H9 (cell line): ENCODE measurements around the gene CHD6. TPM values are rescaled to one million over a fixed set of nuclear protein-coding genes. Genes with fewer than 3 reads are reported as not detected.

ENCODE experiments used
- DNase-seq: peaks from one replicate; pipeline ENCODE4 v3.0.0-alpha.2; 2017
- H2AFZ ChIP-seq: one replicate; pipeline ENCODE4 v1.6.1; 2013; ENCODE audit warnings: mild to moderate bottlenecking, low read length, control low read depth, moderate library complexity
- H2AK5ac ChIP-seq: 2 replicates; pipeline ENCODE4 v1.6.1; 2013; ENCODE audit warnings: low read length, control low read depth, mixed read lengths; ENCODE audit not compliant: insufficient read length
- H2BK120ac ChIP-seq: one replicate; pipeline ENCODE4 v1.6.1; 2013; ENCODE audit warnings: low read depth, mild to moderate bottlenecking, low read length, control low read depth, inconsistent platforms; ENCODE audit not compliant: poor library complexity, severe bottlenecking
- H2BK12ac ChIP-seq: 2 replicates; pipeline ENCODE4 v1.6.1; 2013; ENCODE audit warnings: low read length, control low read depth, mixed read lengths, low read depth; ENCODE audit not compliant: insufficient read length
- H2BK15ac ChIP-seq: 2 replicates; pipeline ENCODE4 v1.6.1; 2013; ENCODE audit warnings: low read depth, low read length, control low read depth
- H2BK20ac ChIP-seq: one replicate; pipeline ENCODE4 v1.6.1; 2013; ENCODE audit warnings: low read depth, mild to moderate bottlenecking, low read length, control low read depth, inconsistent platforms; ENCODE audit not compliant: poor library complexity, severe bottlenecking
- H2BK5ac ChIP-seq: 2 replicates; pipeline ENCODE4 v1.6.1; 2013; ENCODE audit warnings: low read length, control low read depth, mixed read lengths; ENCODE audit not compliant: insufficient read length
- H3K14ac ChIP-seq: 2 replicates; pipeline ENCODE4 v1.6.1; 2013; ENCODE audit warnings: low read length, control low read depth; ENCODE audit not compliant: insufficient read depth
- H3K18ac ChIP-seq: 2 replicates; pipeline ENCODE4 v1.6.1; 2013; ENCODE audit warnings: low read depth, mild to moderate bottlenecking, mixed read lengths, low read length, control low read depth; ENCODE audit not compliant: insufficient read length
- H3K23ac ChIP-seq: 2 replicates; pipeline ENCODE4 v1.6.1; 2013; ENCODE audit warnings: low read length, control low read depth, mixed read lengths, low read depth; ENCODE audit not compliant: insufficient read length
- H3K23me2 ChIP-seq: 2 replicates; pipeline ENCODE4 v1.6.1; 2013; ENCODE audit warnings: low read depth, mild to moderate bottlenecking, mixed read lengths, low read length, control low read depth; ENCODE audit not compliant: insufficient read length, poor library complexity, severe bottlenecking
- H3K27ac ChIP-seq: 2 replicates; pipeline ENCODE4 v1.5.1; 2013; ENCODE audit warnings: low read length, control low read depth, mixed read lengths, low read depth; ENCODE audit not compliant: insufficient read length
- H3K27me3 ChIP-seq: 2 replicates; pipeline ENCODE4 v1.6.1; 2013; ENCODE audit warnings: low read length, control low read depth, inconsistent platforms; ENCODE audit not compliant: insufficient read depth
- H3K4ac ChIP-seq: 2 replicates; pipeline ENCODE4 v1.6.1; 2013; ENCODE audit warnings: low read depth, mild to moderate bottlenecking, control low read depth, inconsistent platforms, low read length, moderate library complexity
- H3K4me1 ChIP-seq: 2 replicates; pipeline ENCODE4 v1.6.1; 2013; ENCODE audit warnings: low read length, control low read depth, inconsistent platforms; ENCODE audit not compliant: insufficient read depth
- H3K4me2 ChIP-seq: 2 replicates; pipeline ENCODE4 v1.6.1; 2013; ENCODE audit warnings: low read length, control low read depth, mixed read lengths; ENCODE audit not compliant: insufficient read length, insufficient read depth
- H3K56ac ChIP-seq: 2 replicates; pipeline ENCODE4 v1.6.1; 2013; ENCODE audit warnings: low read depth, mild to moderate bottlenecking, mixed read lengths, low read length, control low read depth; ENCODE audit not compliant: insufficient read length
- H3K79me1 ChIP-seq: 2 replicates; pipeline ENCODE4 v1.6.1; 2013; ENCODE audit warnings: low read depth, mild to moderate bottlenecking, moderate library complexity, low read length, control low read depth, inconsistent platforms; ENCODE audit not compliant: insufficient read depth, poor library complexity, severe bottlenecking
- H3K79me2 ChIP-seq: 2 replicates; pipeline ENCODE4 v1.6.1; 2013; ENCODE audit warnings: low read length, control low read depth, inconsistent platforms; ENCODE audit not compliant: insufficient read depth
- H3K9ac ChIP-seq: 2 replicates; pipeline ENCODE4 v1.6.1; 2013; ENCODE audit warnings: low read length, control low read depth, mixed read lengths; ENCODE audit not compliant: insufficient read length; ENCODE audit errors: extremely low read depth
- H3K9me3 ChIP-seq: one replicate; pipeline ENCODE4 v1.6.1; 2013; ENCODE audit warnings: low read depth, low read length, inconsistent platforms; ENCODE audit not compliant: control insufficient read depth
- H3T11ph ChIP-seq: one replicate; pipeline ENCODE4 v1.6.1; 2013; ENCODE audit warnings: mild to moderate bottlenecking, low read length, control low read depth, inconsistent platforms
- H4K20me1 ChIP-seq: one replicate; pipeline ENCODE4 v1.6.1; 2013; ENCODE audit not compliant: control insufficient read depth, insufficient read length, insufficient read depth
- H4K5ac ChIP-seq: 2 replicates; pipeline ENCODE4 v1.6.1; 2013; ENCODE audit warnings: low read depth, mild to moderate bottlenecking, mixed read lengths, low read length, control low read depth; ENCODE audit not compliant: insufficient read length
- H4K8ac ChIP-seq: replicated peaks from 2 replicates; pipeline ENCODE4 v1.6.1; 2013; ENCODE audit warnings: low read length, control low read depth, mixed read lengths, low read depth; ENCODE audit not compliant: insufficient read length
- H4K91ac ChIP-seq: 2 replicates; pipeline ENCODE4 v1.6.1; 2013; ENCODE audit warnings: low read depth, mild to moderate bottlenecking, moderate library complexity, mixed read lengths, low read length, control low read depth; ENCODE audit not compliant: insufficient read length
- H3K27ac Mint-ChIP-seq, 3 experiments: 2 replicates in 2 of 3; 3 replicates in 1 of 3; pipeline ENCODE4 v1.8.0; 2020 to 2021; ENCODE audit warnings: mixed read lengths in 3 of 3, mild to moderate bottlenecking in 1 of 3, moderate library complexity in 1 of 3
- H3K27me3 Mint-ChIP-seq: 2 replicates; pipeline ENCODE4 v1.8.0; 2021; ENCODE audit warnings: low read depth, mild to moderate bottlenecking, moderate library complexity, mixed read lengths
- H3K36me3 Mint-ChIP-seq, 3 experiments: 2 replicates in 2 of 3; 3 replicates in 1 of 3; pipeline ENCODE4 v1.8.0; 2020 to 2021; ENCODE audit warnings: low read depth in 3 of 3, mixed read lengths in 3 of 3; ENCODE audit not compliant: insufficient read depth in 1 of 3
- H3K4me1 Mint-ChIP-seq, 2 experiments: 2 replicates each; pipeline ENCODE4 v1.8.0; 2020; ENCODE audit warnings: mixed read lengths in 2 of 2
- H3K4me3 Mint-ChIP-seq, 2 experiments: 2 replicates in 1 of 2; 3 replicates in 1 of 2; pipeline ENCODE4 v1.8.0; 2020 to 2021; ENCODE audit warnings: mild to moderate bottlenecking in 2 of 2, mixed read lengths in 2 of 2, moderate library complexity in 1 of 2
- H3K9me3 Mint-ChIP-seq, 2 experiments: 2 replicates in 1 of 2; 3 replicates in 1 of 2; pipeline ENCODE4 v1.8.0; 2020; ENCODE audit warnings: mild to moderate bottlenecking in 2 of 2, mixed read lengths in 2 of 2, moderate library complexity in 1 of 2
- CTCF ChIP-seq: fragments of 200-600 bp; sonication (generic); conservative IDR thresholded peaks from 3 replicates; pipeline ENCODE4 v1.8.0; 2021; ENCODE audit warnings: antibody characterized with exemption, mild to moderate bottlenecking
- WGBS: extraction: QIAGEN DNeasy Blood & Tissue Kit; methylation state at CpG from one replicate; pipeline ENCODE4 v1.1.7; 2013; ENCODE audit warnings: missing lambda C conversion rate, low lambda C conversion rate, mixed read lengths; ENCODE audit not compliant: insufficient read length; ENCODE audit errors: extremely low coverage; 5-methylcytosine and 5-hydroxymethylcytosine counted together
- total RNA-seq: library from RNA; stranded (reverse); gene quantifications from 2 replicates; pipeline ENCODE4 v1.2.1, GENCODE V29; 2021

Gene CHD6
- total RNA-seq, 1 experiment from 2014 or later, result 51.5 TPM

- no peak overlapping the region for H2BK12ac ChIP-seq
- Mint-ChIP-seq H3K4me3 (no peak overlapping the region), H3K36me3 (peaks cover 51 to 74% (median 60%) of the 10 kb centered on the region in 3 experiments), H3K27me3 (no peaks in the 10 kb centered on the region), H3K27ac (no peak overlapping the region), H3K4me1 (no peaks in the 10 kb centered on the region), H3K9me3 (peaks cover 3% of the 10 kb centered on the region in 2 experiments; a peak in 2 of 5 replicates)
- H3K27me3 ChIP-seq, result no peaks in the 10 kb centered on the region
- no peak overlapping the region for H2AK5ac ChIP-seq
- H3K79me2 ChIP-seq, result no peaks in the 10 kb centered on the region
- DNase-seq, result no peak
- no peak overlapping the region for H2AFZ ChIP-seq
- H3K14ac ChIP-seq, result no peak overlapping the region
- H3K4ac ChIP-seq, result no peak overlapping the region
- no peak overlapping the region for H3K23ac ChIP-seq
- WGBS, result no CpG with 5 or more reads among the region's 3 CpGs
- no peaks in the 10 kb centered on the region for H3K23me2 ChIP-seq
- TF ChIP-seq CTCF, result peak; percentile 41; the same call in 2 of the 3 replicates
- H4K20me1 ChIP-seq, result no peaks in the 10 kb centered on the region
- no peak overlapping the region for H2BK20ac ChIP-seq
- H3K9ac ChIP-seq, result no peak overlapping the region
- H2BK5ac ChIP-seq, result no peak overlapping the region
- H3K56ac ChIP-seq, result no peak overlapping the region
- H3K9me3 ChIP-seq, result no peaks in the 10 kb centered on the region
- no peak overlapping the region for H2BK120ac ChIP-seq
- H3K18ac ChIP-seq, result no peak overlapping the region
- no peaks in the 10 kb centered on the region for H3K79me1 ChIP-seq
- H3K27ac ChIP-seq, result no peak overlapping the region
- no peak overlapping the region for H4K91ac ChIP-seq
- no peak overlapping the region for H3T11ph ChIP-seq
- H2BK15ac ChIP-seq, result no peak overlapping the region
- H3K4me2 ChIP-seq, result no peak overlapping the region
- no peak overlapping the region for H4K5ac ChIP-seq
- H3K4me1 ChIP-seq, result no peaks in the 10 kb centered on the region
- no peak overlapping the region for H4K8ac ChIP-seq
Measured at GRCh38 chr20:41467220-41467619, 151.0 kb downstream of the CHD6 start.
